Measurements from ENCODE around the gene C22orf23.

Gene C22orf23

DNA sequence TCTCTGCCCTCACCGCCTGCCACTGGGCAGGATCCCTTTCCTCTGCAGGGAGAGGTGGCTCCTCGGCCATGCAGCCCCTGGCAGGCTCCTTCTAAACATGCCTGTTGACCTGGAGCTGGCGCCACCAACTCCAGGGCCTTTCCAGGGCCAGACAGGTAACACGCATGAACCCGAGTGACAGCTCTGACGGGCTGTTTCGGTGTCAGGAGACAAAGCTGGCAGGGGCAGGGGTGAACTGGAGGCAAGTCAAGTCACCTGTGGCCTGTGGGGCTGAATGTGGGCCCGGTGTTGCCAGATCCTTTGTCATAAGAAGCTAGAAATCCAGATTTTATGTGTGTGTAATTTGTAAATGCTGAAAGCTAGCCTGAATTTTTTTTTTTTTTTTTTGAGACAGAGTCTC, 11.3 kb downstream of the C22orf23 start:
- Histone ChIP-seq H3K9me3 (ENCODE audit: control insufficient read depth, insufficient read depth, low read depth, low read length) (no peaks in the 10 kb centered on the region), H3K27ac (ENCODE audit: extremely low read depth, low read depth, low read length) (no peak overlapping the region), H3K4me1 (ENCODE audit: control insufficient read depth, insufficient read depth, low read length) (peaks cover 10% of the 10 kb centered on the region), H3K36me3 (ENCODE audit: control insufficient read depth in 2 of 2, insufficient read depth in 1 of 2, low read length in 2 of 2) (peaks cover 21 to 50% of the 10 kb centered on the region in 2 experiments), H3K4me3 (ENCODE audit: low read depth, low read length) (no peak overlapping the region)
- ChIA-PET POLR2A (interaction anchor here (0.6 to 1.1 kb wide), 2 partner anchors 119 to 334 kb away, joined by 3 read pairs; partner anchors contain the start of gene GALR3), CTCF (interaction anchor here (1.1 kb wide), 1 partner anchor 8 kb away, joined by 5 read pairs; no protein-coding TSS in a partner anchor)
- TF ChIP-seq, protein P1, sequence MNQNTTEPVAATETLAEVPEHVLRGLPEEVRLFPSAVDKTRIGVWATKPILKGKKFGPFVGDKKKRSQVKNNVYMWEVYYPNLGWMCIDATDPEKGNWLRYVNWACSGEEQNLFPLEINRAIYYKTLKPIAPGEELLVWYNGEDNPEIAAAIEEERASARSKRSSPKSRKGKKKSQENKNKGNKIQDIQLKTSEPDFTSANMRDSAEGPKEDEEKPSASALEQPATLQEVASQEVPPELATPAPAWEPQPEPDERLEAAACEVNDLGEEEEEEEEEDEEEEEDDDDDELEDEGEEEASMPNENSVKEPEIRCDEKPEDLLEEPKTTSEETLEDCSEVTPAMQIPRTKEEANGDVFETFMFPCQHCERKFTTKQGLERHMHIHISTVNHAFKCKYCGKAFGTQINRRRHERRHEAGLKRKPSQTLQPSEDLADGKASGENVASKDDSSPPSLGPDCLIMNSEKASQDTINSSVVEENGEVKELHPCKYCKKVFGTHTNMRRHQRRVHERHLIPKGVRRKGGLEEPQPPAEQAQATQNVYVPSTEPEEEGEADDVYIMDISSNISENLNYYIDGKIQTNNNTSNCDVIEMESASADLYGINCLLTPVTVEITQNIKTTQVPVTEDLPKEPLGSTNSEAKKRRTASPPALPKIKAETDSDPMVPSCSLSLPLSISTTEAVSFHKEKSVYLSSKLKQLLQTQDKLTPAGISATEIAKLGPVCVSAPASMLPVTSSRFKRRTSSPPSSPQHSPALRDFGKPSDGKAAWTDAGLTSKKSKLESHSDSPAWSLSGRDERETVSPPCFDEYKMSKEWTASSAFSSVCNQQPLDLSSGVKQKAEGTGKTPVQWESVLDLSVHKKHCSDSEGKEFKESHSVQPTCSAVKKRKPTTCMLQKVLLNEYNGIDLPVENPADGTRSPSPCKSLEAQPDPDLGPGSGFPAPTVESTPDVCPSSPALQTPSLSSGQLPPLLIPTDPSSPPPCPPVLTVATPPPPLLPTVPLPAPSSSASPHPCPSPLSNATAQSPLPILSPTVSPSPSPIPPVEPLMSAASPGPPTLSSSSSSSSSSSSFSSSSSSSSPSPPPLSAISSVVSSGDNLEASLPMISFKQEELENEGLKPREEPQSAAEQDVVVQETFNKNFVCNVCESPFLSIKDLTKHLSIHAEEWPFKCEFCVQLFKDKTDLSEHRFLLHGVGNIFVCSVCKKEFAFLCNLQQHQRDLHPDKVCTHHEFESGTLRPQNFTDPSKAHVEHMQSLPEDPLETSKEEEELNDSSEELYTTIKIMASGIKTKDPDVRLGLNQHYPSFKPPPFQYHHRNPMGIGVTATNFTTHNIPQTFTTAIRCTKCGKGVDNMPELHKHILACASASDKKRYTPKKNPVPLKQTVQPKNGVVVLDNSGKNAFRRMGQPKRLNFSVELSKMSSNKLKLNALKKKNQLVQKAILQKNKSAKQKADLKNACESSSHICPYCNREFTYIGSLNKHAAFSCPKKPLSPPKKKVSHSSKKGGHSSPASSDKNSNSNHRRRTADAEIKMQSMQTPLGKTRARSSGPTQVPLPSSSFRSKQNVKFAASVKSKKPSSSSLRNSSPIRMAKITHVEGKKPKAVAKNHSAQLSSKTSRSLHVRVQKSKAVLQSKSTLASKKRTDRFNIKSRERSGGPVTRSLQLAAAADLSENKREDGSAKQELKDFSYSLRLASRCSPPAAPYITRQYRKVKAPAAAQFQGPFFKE (tag by site-specific recombination; IDR thresholded peaks at IDR 0.05; ENCODE audit: borderline replicate concordance): no peak
- TF ChIP-seq, protein P2, sequence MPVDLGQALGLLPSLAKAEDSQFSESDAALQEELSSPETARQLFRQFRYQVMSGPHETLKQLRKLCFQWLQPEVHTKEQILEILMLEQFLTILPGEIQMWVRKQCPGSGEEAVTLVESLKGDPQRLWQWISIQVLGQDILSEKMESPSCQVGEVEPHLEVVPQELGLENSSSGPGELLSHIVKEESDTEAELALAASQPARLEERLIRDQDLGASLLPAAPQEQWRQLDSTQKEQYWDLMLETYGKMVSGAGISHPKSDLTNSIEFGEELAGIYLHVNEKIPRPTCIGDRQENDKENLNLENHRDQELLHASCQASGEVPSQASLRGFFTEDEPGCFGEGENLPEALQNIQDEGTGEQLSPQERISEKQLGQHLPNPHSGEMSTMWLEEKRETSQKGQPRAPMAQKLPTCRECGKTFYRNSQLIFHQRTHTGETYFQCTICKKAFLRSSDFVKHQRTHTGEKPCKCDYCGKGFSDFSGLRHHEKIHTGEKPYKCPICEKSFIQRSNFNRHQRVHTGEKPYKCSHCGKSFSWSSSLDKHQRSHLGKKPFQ (tag by site-specific recombination; IDR thresholded peaks at IDR 0.05): no peak
- TF ChIP-seq, protein P3, sequence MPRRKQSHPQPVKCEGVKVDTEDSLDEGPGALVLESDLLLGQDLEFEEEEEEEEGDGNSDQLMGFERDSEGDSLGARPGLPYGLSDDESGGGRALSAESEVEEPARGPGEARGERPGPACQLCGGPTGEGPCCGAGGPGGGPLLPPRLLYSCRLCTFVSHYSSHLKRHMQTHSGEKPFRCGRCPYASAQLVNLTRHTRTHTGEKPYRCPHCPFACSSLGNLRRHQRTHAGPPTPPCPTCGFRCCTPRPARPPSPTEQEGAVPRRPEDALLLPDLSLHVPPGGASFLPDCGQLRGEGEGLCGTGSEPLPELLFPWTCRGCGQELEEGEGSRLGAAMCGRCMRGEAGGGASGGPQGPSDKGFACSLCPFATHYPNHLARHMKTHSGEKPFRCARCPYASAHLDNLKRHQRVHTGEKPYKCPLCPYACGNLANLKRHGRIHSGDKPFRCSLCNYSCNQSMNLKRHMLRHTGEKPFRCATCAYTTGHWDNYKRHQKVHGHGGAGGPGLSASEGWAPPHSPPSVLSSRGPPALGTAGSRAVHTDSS (tag by site-specific recombination; IDR thresholded peaks at IDR 0.05): no peak
- TF ChIP-seq, protein P4, sequence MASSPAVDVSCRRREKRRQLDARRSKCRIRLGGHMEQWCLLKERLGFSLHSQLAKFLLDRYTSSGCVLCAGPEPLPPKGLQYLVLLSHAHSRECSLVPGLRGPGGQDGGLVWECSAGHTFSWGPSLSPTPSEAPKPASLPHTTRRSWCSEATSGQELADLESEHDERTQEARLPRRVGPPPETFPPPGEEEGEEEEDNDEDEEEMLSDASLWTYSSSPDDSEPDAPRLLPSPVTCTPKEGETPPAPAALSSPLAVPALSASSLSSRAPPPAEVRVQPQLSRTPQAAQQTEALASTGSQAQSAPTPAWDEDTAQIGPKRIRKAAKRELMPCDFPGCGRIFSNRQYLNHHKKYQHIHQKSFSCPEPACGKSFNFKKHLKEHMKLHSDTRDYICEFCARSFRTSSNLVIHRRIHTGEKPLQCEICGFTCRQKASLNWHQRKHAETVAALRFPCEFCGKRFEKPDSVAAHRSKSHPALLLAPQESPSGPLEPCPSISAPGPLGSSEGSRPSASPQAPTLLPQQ (tag by site-specific recombination; IDR thresholded peaks at IDR 0.05): no peak
- TF ChIP-seq MYNN (tag by site-specific recombination; IDR thresholded peaks at IDR 0.05; ENCODE audit: borderline replicate concordance) (no peak), GFI1B (tag by site-specific recombination; IDR thresholded peaks at IDR 0.05) (no peak), ZNF830 (tag by site-specific recombination; IDR thresholded peaks at IDR 0.05; ENCODE audit: low read depth) (no peak), ZXDB (tag by site-specific recombination; IDR thresholded peaks at IDR 0.05) (no peak), ZNF175 (tag by site-specific recombination; IDR thresholded peaks at IDR 0.05) (no peak), ZNF133 (tag by site-specific recombination; IDR thresholded peaks at IDR 0.05) (no peak), GLIS1 (tag by site-specific recombination; IDR thresholded peaks at IDR 0.05) (no peak), ZNF626 (tag by site-specific recombination; IDR thresholded peaks at IDR 0.05) (no peak), ZNF548 (tag by site-specific recombination; IDR thresholded peaks at IDR 0.05) (no peak), ZNF354C (tag by site-specific recombination; IDR thresholded peaks at IDR 0.05; ENCODE audit: borderline replicate concordance, low read depth) (no peak), ZNF121 (tag by site-specific recombination; IDR thresholded peaks at IDR 0.05) (no peak), ZNF324 (tag by site-specific recombination; IDR thresholded peaks at IDR 0.05) (no peak)
- TF ChIP-seq, protein P5, sequence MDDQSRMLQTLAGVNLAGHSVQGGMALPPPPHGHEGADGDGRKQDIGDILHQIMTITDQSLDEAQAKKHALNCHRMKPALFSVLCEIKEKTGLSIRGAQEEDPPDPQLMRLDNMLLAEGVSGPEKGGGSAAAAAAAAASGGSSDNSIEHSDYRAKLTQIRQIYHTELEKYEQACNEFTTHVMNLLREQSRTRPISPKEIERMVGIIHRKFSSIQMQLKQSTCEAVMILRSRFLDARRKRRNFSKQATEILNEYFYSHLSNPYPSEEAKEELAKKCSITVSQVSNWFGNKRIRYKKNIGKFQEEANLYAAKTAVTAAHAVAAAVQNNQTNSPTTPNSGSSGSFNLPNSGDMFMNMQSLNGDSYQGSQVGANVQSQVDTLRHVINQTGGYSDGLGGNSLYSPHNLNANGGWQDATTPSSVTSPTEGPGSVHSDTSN (CRISPR knock-in tag; IDR thresholded peaks at IDR 0.05): no peak
